K562 (cell line): ENCODE data around the gene PDPK1. TPM values are rescaled to one million over a fixed set of nuclear protein-coding genes. Genes with fewer than 3 reads are reported as not detected.

Source experiments
- HDGF ChIP-seq: fragments of 450-650 bp; IDR thresholded peaks from 2 replicates; pipeline ENCODE4 v1.6.1; 2016
- KAT8 ChIP-seq: fragments of 450-650 bp; IDR thresholded peaks from 2 replicates; pipeline ENCODE4 v1.6.1; 2016; ENCODE audit warnings: low read depth, mild to moderate bottlenecking
- KDM2B ChIP-seq: fragments of 250-450 bp; sonication (Bioruptor Pico); IDR thresholded peaks from 2 replicates; pipeline ENCODE4 v1.8.0; 2021; ENCODE audit warnings: mild to moderate bottlenecking, moderate library complexity
- MCM2 ChIP-seq: fragments of 450-650 bp; IDR thresholded peaks from 2 replicates; pipeline ENCODE4 v1.6.1; 2017; ENCODE audit warnings: low read depth, mild to moderate bottlenecking
- MLLT1 ChIP-seq, 2 experiments: fragments of 450-650 bp; IDR thresholded peaks; 2 replicates each; pipeline ENCODE4 v1.6.1; 2016
- MYNN ChIP-seq, 2 experiments: sonication (generic); formaldehyde crosslinking in 1 of 2; IDR thresholded peaks; 2 replicates each; pipeline versions ENCODE4 v1.5.0 to v1.6.1; 2016 to 2020; ENCODE audit warnings: antibody characterized with exemption in 1 of 2, missing genetic modification reagents in 1 of 2
- RAD51 ChIP-seq: fragments of 450-650 bp; IDR thresholded peaks from 2 replicates; pipeline ENCODE4 v1.7.1; 2016; ENCODE audit warnings: low read depth, mild to moderate bottlenecking, borderline replicate concordance
- SMC3 ChIP-seq: conservative IDR thresholded peaks from 2 replicates; pipeline ENCODE4 v1.6.1; 2011; ENCODE audit warnings: low read depth, low read length, improper control_type of control experiment; ENCODE audit not compliant: insufficient read depth
- SRSF9 ChIP-seq: fragments of 200-400 bp; formaldehyde crosslinking; IDR thresholded peaks from 2 replicates; pipeline ENCODE4 v1.6.1; 2017; ENCODE audit warnings: low read depth, low read length, borderline replicate concordance
- TGIF2 ChIP-seq: sonication (generic); formaldehyde crosslinking; IDR thresholded peaks from 2 replicates; pipeline ENCODE4 v1.8.1; 2022; ENCODE audit warnings: mild to moderate bottlenecking, missing genetic modification reagents, moderate library complexity
- TRIM28 ChIP-seq: fragments of 450-650 bp; IDR thresholded peaks from 2 replicates; pipeline ENCODE4 v1.6.1; 2017
- U2AF2 ChIP-seq: fragments of 200-400 bp; formaldehyde crosslinking; optimal IDR thresholded peaks from 2 replicates; pipeline ENCODE3; 2017; ENCODE audit warnings: low read depth, mild to moderate bottlenecking, low read length
- ZNF184 ChIP-seq: sonication (generic); formaldehyde crosslinking; IDR thresholded peaks from 2 replicates; pipeline ENCODE4 v1.5.0; 2020; ENCODE audit warnings: missing genetic modification reagents
- ZNF408 ChIP-seq: fragments of 250-450 bp; sonication (Bioruptor Pico); IDR thresholded peaks from 2 replicates; pipeline ENCODE4 v1.4.0; 2020; ENCODE audit warnings: low read depth, mild to moderate bottlenecking, moderate library complexity
- ZNF431 ChIP-seq: sonication (generic); formaldehyde crosslinking; IDR thresholded peaks from 2 replicates; pipeline ENCODE4 v1.8.0; 2022; ENCODE audit warnings: mild to moderate bottlenecking, missing genetic modification reagents
- ZNF561 ChIP-seq: fragments of 450-650 bp; formaldehyde crosslinking; conservative IDR thresholded peaks from 2 replicates; pipeline ENCODE4 v1.4.0; 2020; ENCODE audit warnings: mild to moderate bottlenecking, moderate library complexity
- polyA plus RNA-seq, 8 experiments: library from polyadenylated mRNA; depleted of rRNA in 4 of 8; stranded (reverse) in 5 of 8; unstranded in 3 of 8; fragments of >200 nt; fragmentation: Nextera tagmentation in 2 of 8; fragmentation: Illumina TruSeq in 1 of 8; extraction: Ambion mirVana in 2 of 8; extraction: Trizol in 1 of 8; gene quantifications; 2 replicates each; pipeline versions ENCODE4 v1.2.1 to v1.2.3, GENCODE V29; 2011 to 2014; ENCODE audit warnings: inconsistent platforms in 1 of 8, missing spikeins in 1 of 8
- total RNA-seq, 7 experiments: library from RNA; depleted of rRNA in 6 of 7; stranded (reverse); fragments of >200 nt in 6 of 7; fragmentation: Illumina TruSeq in 2 of 7; extraction: Trizol in 2 of 7; gene quantifications; 2 replicates each; pipeline versions ENCODE4 v1.2.1 to v1.2.3, GENCODE V29; 2011 to 2021; ENCODE audit warnings: low replicate concordance in 1 of 7
- TF ChIP-seq, protein P1 (sequence below): sonication (generic); formaldehyde crosslinking; IDR thresholded peaks from 2 replicates; pipeline ENCODE4 v1.8.0; 2022; ENCODE audit warnings: mild to moderate bottlenecking, missing genetic modification reagents
- TF ChIP-seq, protein P2 (sequence below): fragments of 250-450 bp; sonication (Bioruptor Pico); IDR thresholded peaks from 2 replicates; pipeline ENCODE4 v1.4.0; 2020
- TF ChIP-seq, protein P3 (sequence below): fragments of 450-650 bp; formaldehyde crosslinking; conservative IDR thresholded peaks from 2 replicates; pipeline ENCODE4 v1.4.0; 2022; ENCODE audit warnings: mild to moderate bottlenecking, missing genetic modification characterization

The PDPK1 gene
- total and polyA plus RNA-seq, 9 of the 15 experiments (the other 6 are each of a cell fraction or from before 2014, with no cell fraction given): 4.0 to 37.2 (median 18.7) TPM

DNA sequence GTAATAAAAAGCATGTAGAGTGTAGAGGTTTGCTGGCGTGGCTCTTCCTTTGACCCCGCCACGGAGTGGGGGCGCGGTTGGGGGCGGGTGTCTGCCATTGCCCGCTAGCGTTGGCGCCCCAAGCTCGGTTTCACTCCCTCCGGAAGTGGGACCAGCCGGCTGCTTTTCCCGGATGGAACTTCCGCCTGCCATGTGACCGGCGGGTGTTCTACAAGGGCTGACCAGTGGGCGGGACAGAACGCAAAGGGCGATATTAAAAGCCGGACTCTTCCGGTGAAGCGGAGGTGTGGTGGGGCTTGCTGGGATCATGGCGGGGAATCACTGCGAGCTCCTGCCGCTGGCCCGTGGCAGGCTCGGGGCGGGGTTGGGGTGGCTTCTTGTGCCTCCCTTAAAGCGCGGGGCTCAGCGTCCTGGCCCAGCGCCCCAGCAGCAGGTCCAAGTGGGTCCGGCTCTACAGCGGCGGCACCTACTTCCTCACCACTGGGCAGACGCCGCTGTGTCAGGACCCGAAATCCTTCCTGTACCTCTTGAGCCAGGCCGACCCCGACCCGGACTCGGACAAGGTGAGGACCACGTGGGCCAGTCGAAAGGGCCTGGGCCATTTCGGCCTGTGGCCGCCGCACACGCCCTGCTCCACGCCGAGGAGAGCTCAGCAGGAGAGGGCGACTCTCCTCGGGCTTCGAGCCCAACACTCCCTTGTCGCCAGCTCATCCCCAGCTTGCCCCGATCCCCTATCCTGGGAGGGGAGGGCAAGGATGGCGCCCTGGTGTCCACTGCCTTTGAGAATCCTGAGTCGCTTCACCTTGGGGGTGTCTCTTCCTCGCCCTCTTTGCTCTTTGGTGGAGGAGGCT, 65.6 kb downstream of the PDPK1 start (continued):
- TF ChIP-seq MCM2 (no peak), ZNF431 (CRISPR knock-in tag) (no peak; the same call in 1 of the 2 replicates), ZNF184 (peak; percentile 80; the same call in 1 of the 2 replicates), SRSF9 (no peak), ZNF408 (CRISPR knock-in tag) (no peak), TRIM28 (peak; percentile 45; the same call in 1 of the 2 replicates), SMC3 (no peak), HDGF (no peak), ZNF561 (CRISPR knock-in tag) (no peak), KDM2B (no peak), RAD51 (peak; percentile 93), TGIF2 (CRISPR knock-in tag) (no peak), MYNN (IDR thresholded peaks at IDR 0.05) (peak; percentile 96), MYNN (CRISPR knock-in tag; IDR thresholded peaks at IDR 0.05) (no peak), KAT8 (no peak), MLLT1 (IDR thresholded peaks at IDR 0.05) (peak in 1 of 2 experiments; percentile 58; a peak in 1 of 4 replicates), U2AF2 (no peak)
- TF ChIP-seq, protein P1, sequence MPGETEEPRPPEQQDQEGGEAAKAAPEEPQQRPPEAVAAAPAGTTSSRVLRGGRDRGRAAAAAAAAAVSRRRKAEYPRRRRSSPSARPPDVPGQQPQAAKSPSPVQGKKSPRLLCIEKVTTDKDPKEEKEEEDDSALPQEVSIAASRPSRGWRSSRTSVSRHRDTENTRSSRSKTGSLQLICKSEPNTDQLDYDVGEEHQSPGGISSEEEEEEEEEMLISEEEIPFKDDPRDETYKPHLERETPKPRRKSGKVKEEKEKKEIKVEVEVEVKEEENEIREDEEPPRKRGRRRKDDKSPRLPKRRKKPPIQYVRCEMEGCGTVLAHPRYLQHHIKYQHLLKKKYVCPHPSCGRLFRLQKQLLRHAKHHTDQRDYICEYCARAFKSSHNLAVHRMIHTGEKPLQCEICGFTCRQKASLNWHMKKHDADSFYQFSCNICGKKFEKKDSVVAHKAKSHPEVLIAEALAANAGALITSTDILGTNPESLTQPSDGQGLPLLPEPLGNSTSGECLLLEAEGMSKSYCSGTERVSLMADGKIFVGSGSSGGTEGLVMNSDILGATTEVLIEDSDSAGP: no peak
- TF ChIP-seq, protein P2, sequence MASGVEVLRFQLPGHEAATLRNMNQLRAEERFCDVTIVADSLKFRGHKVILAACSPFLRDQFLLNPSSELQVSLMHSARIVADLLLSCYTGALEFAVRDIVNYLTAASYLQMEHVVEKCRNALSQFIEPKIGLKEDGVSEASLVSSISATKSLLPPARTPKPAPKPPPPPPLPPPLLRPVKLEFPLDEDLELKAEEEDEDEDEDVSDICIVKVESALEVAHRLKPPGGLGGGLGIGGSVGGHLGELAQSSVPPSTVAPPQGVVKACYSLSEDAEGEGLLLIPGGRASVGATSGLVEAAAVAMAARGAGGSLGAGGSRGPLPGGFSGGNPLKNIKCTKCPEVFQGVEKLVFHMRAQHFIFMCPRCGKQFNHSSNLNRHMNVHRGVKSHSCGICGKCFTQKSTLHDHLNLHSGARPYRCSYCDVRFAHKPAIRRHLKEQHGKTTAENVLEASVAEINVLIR: 0 out of 2 replicates have a peak, but pooled peaks have one; percentile 21
- TF ChIP-seq, protein P3, sequence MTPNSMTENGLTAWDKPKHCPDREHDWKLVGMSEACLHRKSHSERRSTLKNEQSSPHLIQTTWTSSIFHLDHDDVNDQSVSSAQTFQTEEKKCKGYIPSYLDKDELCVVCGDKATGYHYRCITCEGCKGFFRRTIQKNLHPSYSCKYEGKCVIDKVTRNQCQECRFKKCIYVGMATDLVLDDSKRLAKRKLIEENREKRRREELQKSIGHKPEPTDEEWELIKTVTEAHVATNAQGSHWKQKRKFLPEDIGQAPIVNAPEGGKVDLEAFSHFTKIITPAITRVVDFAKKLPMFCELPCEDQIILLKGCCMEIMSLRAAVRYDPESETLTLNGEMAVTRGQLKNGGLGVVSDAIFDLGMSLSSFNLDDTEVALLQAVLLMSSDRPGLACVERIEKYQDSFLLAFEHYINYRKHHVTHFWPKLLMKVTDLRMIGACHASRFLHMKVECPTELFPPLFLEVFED (CRISPR knock-in tag): 0 out of 2 replicates have a peak, but pooled peaks have one; percentile 30
